ENCODE measurements around the gene OXCT1. TPM values are rescaled to one million over a fixed set of nuclear protein-coding genes. Genes with fewer than 3 reads are reported as not detected.

OXCT1 gene
- total and polyA plus RNA-seq, 9 of the 15 experiments (the other 6 are each of a cell fraction or from before 2014, with no cell fraction given): 24.7 to 61.2 (median 41.9) TPM

DNA sequence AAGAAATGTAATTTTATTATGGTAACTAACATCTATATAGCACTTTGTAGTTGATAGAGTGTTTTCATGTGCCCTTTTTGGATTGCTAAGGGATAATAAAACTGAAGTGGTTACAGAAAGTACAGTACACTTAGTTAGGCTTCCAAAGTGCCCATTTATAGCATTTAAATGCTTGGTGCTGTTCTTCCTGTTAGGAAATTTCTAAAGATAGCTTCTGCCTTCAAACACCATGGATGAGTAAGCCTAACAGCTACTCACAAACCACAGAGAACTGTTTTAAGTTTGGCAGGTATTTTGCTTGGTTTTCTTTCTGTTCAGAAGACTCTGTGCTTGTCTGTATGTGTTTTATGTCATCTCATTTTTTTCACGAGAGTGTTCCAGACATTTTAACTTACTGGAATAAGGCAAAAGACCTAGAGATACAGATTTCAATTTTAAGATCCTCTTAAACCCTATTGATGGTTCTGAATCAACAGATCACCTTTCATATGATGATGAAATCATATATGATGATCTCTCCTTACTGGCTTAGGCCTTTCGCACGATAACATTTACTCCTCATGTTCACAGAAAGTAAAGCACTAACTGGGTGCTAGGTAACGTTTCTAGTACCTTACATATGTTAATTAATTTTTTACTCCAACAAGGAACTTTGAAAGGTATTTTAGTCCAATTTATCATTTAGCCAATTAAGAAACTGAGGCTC lies 38.3 kb upstream of the OXCT1 start:
- TF ChIP-seq CEBPB (tag; IDR thresholded peaks at IDR 0.05): 0 out of 2 replicates have a peak, but pooled peaks have one; percentile 11
- TF ChIP-seq, protein P1, sequence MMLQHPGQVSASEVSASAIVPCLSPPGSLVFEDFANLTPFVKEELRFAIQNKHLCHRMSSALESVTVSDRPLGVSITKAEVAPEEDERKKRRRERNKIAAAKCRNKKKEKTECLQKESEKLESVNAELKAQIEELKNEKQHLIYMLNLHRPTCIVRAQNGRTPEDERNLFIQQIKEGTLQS (IDR thresholded peaks at IDR 0.05): peak; percentile 70
- TF ChIP-seq, protein P1 (CRISPR knock-in tag; conservative IDR thresholded peaks at IDR 0.05): no peak
- no peak for TF ChIP-seq FOXA1 (IDR thresholded peaks at IDR 0.05; ENCODE audit: borderline replicate concordance)
- no peak for TF ChIP-seq CEBPG (CRISPR knock-in tag; IDR thresholded peaks at IDR 0.05)
- TF ChIP-seq CEBPG (tag; conservative IDR thresholded peaks at IDR 0.05 in 1 of 2, IDR thresholded peaks at IDR 0.05 in 1 of 2): peak in 1 of 2 experiments; percentile 21; a peak in 1 of 4 replicates
- TF ChIP-seq, protein P2, sequence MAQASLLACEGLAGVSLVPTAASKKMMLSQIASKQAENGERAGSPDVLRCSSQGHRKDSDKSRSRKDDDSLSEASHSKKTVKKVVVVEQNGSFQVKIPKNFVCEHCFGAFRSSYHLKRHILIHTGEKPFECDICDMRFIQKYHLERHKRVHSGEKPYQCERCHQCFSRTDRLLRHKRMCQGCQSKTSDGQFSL (CRISPR knock-in tag; IDR thresholded peaks at IDR 0.05): no peak
- TF ChIP-seq, protein P2 (tag; IDR thresholded peaks at IDR 0.05): no peak
- peaks cover 80% of the 10 kb centered on the region for H3K36me3 ChIP-seq (ENCODE audit: control insufficient read depth, insufficient read depth, low read length)
- no peaks in the 10 kb centered on the region for H3K9me1 ChIP-seq (ENCODE audit: control insufficient read depth, insufficient read depth, low read length)
- H3K9me3 ChIP-seq (replicated peaks; ENCODE audit: control insufficient read depth, insufficient read depth, low read depth, low read length): no peaks in the 10 kb centered on the region
- H2AFZ ChIP-seq (ENCODE audit: low read depth, low read length): no peak overlapping the region
- FAIRE-seq (no peak), DNase-seq (ENCODE audit: extremely low read depth in 1 of 4, low spot score in 3 of 4) (no peak), ATAC-seq (no peak)
- BruUV-seq (replicated peaks): no TSS peak
- no peaks in the 10 kb centered on the region for H3K27me3 ChIP-seq (ENCODE audit: control insufficient read depth in 2 of 2, insufficient read depth in 2 of 2, low read length in 2 of 2)
- no peak overlapping the region for H3K9ac ChIP-seq (ENCODE audit: insufficient read depth in 1 of 2, low read depth in 2 of 2, low read length in 2 of 2)
- peaks cover 36% of the 10 kb centered on the region for H3K79me2 ChIP-seq (ENCODE audit: control insufficient read depth, insufficient read depth, low read length)
- ChIA-PET POLR2A (no interaction called here), CTCF (ENCODE audit: low intra/inter-chr PET ratio) (no interaction called here)
- no peak overlapping the region for H3K4me2 ChIP-seq (ENCODE audit: insufficient read depth, low read length)
- peaks cover 6 to 12% of the 10 kb centered on the region in 2 experiments for H3K4me1 ChIP-seq (replicated peaks in 1 of 2; ENCODE audit: control insufficient read depth in 2 of 2, insufficient read depth in 2 of 2, low read length in 2 of 2)
- no peak overlapping the region for H3K4me3 ChIP-seq
- in situ Hi-C loops (cut with MboI) (no loop called here), intact Hi-C loops (cut with micrococcal nuclease) (no loop called here)
- no peak overlapping the region for H3K27ac ChIP-seq (ENCODE audit: extremely low read depth, low read depth, low read length)
- 81% methylated on average over 4 of the region's 4 CpGs for WGBS (ENCODE audit: insufficient coverage, low coverage, missing lambda C conversion rate)
- no peaks in the 10 kb centered on the region for H4K20me1 ChIP-seq (replicated peaks; ENCODE audit: control insufficient read depth, insufficient read depth, low read length)

Data from K562 (cell line).